Prostate gland (tissue), 2 donors: Measurements from ENCODE around the gene HBA1. TPM values are rescaled to one million over a fixed set of nuclear protein-coding genes. Genes with fewer than 3 reads are reported as not detected.
"Not testable (repeated sequence)": the region's sequence is repeated elsewhere in the genome, so short reads cannot be mapped to it uniquely, and the experiment has no call there.

ENCODE experiments used
- DNase-seq: peaks from one replicate; pipeline ENCODE4 v3.0.0-alpha.2; 2019; ENCODE audit warnings: low spot score
- H3K27ac ChIP-seq, 2 donors: fragments of 200-600 bp; sonication (generic); 2 replicates each; pipeline ENCODE4 v1.5.1; 2017 to 2019
- H3K27me3 ChIP-seq: fragments of 200-600 bp; sonication (generic); replicated peaks from 2 replicates; pipeline ENCODE4 v1.5.1; 2019; ENCODE audit not compliant: insufficient read depth
- H3K36me3 ChIP-seq, 2 donors: fragments of 200-600 bp; sonication (generic); 1 replicate in 1 of 2; 2 replicates in 1 of 2; pipeline versions ENCODE4 v1.5.1 to v1.8.1; 2017 to 2019
- H3K4me1 ChIP-seq: fragments of 200-600 bp; sonication (generic); replicated peaks from 2 replicates; pipeline ENCODE4 v1.5.1; 2019
- H3K4me3 ChIP-seq, 2 donors: fragments of 200-600 bp; sonication (generic); 2 replicates each; pipeline ENCODE4 v1.5.1; 2017 to 2019
- H3K9me3 ChIP-seq: fragments of 200-600 bp; sonication (generic); 2 replicates; pipeline ENCODE4 v1.5.1; 2017
- POLR2A ChIP-seq: fragments of 450-650 bp; IDR thresholded peaks from one replicate; pipeline ENCODE4 v1.6.1; 2016; ENCODE audit warnings: antibody characterized with exemption, mild to moderate bottlenecking
- POLR2AphosphoS5 ChIP-seq: sonication (generic); formaldehyde crosslinking; IDR thresholded peaks from one replicate; pipeline ENCODE4 v1.6.1; 2017; ENCODE audit warnings: antibody characterized with exemption
- WGBS: methylation state at CpG from one replicate; pipeline ENCODE4 v1.1.5; 2018; 5-methylcytosine and 5-hydroxymethylcytosine counted together
- intact Hi-C: fragments of 100-400 bp; cut with DNase I; formaldehyde crosslinking; loops from one replicate; pipeline ENCODE4 v1.14.2; 2022
- total RNA-seq, 2 donors: library from RNA; depleted of rRNA; stranded (reverse); fragments of >200 nt; gene quantifications; one replicate each; pipeline ENCODE4 v1.1.0, GENCODE V29; 2016
- TF ChIP-seq, protein P1 (sequence below), 4 experiments: fragments of 200-600 bp in 2 of 4; fragments of 450-650 bp in 2 of 4; sonication (generic) in 2 of 4; IDR thresholded peaks; 1 replicate in 3 of 4; 2 replicates in 1 of 4; pipeline ENCODE4 v1.5.1; 2016 to 2019; ENCODE audit warnings: antibody characterized with exemption in 4 of 4, mild to moderate bottlenecking in 2 of 4, moderate library complexity in 2 of 4

The HBA1 gene
- total RNA-seq, 2 donors from 2014 or later, result 43.4 TPM; not detected in 1

DNA sequence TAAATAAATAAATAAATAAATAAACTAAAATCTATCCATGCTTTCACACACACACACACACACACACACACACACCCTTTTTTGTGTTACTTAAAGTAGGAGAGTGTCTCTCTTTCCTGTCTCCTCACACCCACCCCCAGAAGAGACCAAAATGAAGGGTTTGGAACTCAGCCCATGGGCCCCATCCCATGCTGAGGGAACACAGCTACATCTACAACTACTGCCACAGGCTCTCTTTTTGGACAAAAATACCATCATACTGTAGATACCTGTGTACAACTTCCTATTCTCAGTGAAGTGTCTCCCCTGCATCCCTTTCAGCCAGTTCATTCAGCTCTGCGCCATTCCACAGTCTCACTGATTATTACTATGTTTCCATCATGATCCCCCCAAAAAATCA, 5.7 kb upstream of the HBA1 start:
- Histone ChIP-seq H3K36me3 (no peaks in the 10 kb centered on the region), H3K4me1 (peaks cover 7% of the 10 kb centered on the region), H3K4me3 (no peak overlapping the region), H3K27me3 (peaks cover 29% of the 10 kb centered on the region), H3K9me3 (no peaks in the 10 kb centered on the region), H3K27ac (no peak overlapping the region)
- DNase-seq, result no peak
- WGBS, result 89% methylated on average over 1 of the region's 1 CpG
- TF ChIP-seq, protein P1, sequence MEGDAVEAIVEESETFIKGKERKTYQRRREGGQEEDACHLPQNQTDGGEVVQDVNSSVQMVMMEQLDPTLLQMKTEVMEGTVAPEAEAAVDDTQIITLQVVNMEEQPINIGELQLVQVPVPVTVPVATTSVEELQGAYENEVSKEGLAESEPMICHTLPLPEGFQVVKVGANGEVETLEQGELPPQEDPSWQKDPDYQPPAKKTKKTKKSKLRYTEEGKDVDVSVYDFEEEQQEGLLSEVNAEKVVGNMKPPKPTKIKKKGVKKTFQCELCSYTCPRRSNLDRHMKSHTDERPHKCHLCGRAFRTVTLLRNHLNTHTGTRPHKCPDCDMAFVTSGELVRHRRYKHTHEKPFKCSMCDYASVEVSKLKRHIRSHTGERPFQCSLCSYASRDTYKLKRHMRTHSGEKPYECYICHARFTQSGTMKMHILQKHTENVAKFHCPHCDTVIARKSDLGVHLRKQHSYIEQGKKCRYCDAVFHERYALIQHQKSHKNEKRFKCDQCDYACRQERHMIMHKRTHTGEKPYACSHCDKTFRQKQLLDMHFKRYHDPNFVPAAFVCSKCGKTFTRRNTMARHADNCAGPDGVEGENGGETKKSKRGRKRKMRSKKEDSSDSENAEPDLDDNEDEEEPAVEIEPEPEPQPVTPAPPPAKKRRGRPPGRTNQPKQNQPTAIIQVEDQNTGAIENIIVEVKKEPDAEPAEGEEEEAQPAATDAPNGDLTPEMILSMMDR (IDR thresholded peaks at IDR 0.05), result no peak
- no peak for TF ChIP-seq POLR2A
- TF ChIP-seq POLR2AphosphoS5, result no peak
- intact Hi-C loops, result no loop called here

DNA sequence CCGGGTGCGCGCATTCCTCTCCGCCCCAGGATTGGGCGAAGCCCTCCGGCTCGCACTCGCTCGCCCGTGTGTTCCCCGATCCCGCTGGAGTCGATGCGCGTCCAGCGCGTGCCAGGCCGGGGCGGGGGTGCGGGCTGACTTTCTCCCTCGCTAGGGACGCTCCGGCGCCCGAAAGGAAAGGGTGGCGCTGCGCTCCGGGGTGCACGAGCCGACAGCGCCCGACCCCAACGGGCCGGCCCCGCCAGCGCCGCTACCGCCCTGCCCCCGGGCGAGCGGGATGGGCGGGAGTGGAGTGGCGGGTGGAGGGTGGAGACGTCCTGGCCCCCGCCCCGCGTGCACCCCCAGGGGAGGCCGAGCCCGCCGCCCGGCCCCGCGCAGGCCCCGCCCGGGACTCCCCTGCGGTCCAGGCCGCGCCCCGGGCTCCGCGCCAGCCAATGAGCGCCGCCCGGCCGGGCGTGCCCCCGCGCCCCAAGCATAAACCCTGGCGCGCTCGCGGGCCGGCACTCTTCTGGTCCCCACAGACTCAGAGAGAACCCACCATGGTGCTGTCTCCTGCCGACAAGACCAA, 4.0 kb upstream of the HBA1 start, which contains the start of gene HBA2:
TSS of gene HBA2 (plus strand) at position 503 of the 568 bp plus-strand sequence. CDS start at position 540, 37 bp downstream.
- H3K4me1 ChIP-seq, H3K9me3 ChIP-seq, intact Hi-C loops, DNase-seq, H3K36me3 ChIP-seq, H3K4me3 ChIP-seq, H3K27ac ChIP-seq: not testable (repeated sequence)
- H3K27me3 ChIP-seq, result peaks cover 19% of the 10 kb centered on the region
- no CpG with 5 or more reads among the region's 74 CpGs for WGBS

DNA sequence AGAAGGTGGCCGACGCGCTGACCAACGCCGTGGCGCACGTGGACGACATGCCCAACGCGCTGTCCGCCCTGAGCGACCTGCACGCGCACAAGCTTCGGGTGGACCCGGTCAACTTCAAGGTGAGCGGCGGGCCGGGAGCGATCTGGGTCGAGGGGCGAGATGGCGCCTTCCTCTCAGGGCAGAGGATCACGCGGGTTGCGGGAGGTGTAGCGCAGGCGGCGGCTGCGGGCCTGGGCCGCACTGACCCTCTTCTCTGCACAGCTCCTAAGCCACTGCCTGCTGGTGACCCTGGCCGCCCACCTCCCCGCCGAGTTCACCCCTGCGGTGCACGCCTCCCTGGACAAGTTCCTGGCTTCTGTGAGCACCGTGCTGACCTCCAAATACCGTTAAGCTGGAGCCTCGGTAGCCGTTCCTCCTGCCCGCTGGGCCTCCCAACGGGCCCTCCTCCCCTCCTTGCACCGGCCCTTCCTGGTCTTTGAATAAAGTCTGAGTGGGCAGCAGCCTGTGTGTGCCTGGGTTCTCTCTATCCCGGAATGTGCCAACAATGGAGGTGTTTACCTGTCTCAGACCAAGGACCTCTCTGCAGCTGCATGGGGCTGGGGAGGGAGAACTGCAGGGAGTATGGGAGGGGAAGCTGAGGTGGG, 3.1 kb upstream of the HBA1 start:
- not testable (repeated sequence) for DNase-seq
- H3K27me3 ChIP-seq, result peaks cover 20% of the 10 kb centered on the region

DNA sequence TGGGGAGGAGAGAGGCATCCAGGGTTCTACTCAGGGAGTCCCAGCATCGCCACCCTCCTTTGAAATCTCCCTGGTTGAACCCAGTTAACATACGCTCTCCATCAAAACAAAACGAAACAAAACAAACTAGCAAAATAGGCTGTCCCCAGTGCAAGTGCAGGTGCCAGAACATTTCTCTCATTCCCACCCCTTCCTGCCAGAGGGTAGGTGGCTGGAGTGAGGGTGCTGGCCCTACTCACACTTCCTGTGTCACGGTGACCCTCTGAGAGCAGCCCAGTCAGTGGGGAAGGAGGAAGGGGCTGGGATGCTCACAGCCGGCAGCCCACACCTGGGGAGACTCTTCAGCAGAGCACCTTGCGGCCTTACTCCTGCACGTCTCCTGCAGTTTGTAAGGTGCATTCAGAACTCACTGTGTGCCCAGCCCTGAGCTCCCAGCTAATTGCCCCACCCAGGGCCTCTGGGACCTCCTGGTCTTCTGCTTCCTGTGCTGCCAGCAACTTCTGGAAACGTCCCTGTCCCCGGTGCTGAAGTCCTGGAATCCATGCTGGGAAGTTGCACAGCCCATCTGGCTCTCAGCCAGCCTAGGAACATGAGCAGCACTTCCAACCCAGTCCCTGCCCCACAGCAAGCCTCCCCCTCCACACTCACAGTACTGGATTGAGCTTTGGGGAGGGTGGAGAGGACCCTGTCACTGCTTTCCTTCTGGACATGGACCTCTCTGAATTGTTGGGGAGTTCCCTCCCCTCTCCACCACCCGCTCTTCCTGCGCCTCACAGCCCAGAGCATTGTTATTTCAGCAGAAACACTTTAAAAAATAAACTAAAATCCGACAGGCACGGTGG, 2.3 kb upstream of the HBA1 start:
- H3K27me3 ChIP-seq, result peaks cover 15% of the 10 kb centered on the region
- intact Hi-C loops, H3K4me3 ChIP-seq, H3K4me1 ChIP-seq, H3K36me3 ChIP-seq, H3K9me3 ChIP-seq, H3K27ac ChIP-seq, DNase-seq: not testable (repeated sequence)
- WGBS, result 9% methylated on average over 6 of the region's 13 CpGs

More for the DNA sequence above, 3.1 kb upstream of the HBA1 start:
- H3K9me3 ChIP-seq, H3K4me1 ChIP-seq, intact Hi-C loops, H3K4me3 ChIP-seq, H3K27ac ChIP-seq, H3K36me3 ChIP-seq: not testable (repeated sequence)
- WGBS, result 3% methylated on average over 12 of the region's 44 CpGs

DNA sequence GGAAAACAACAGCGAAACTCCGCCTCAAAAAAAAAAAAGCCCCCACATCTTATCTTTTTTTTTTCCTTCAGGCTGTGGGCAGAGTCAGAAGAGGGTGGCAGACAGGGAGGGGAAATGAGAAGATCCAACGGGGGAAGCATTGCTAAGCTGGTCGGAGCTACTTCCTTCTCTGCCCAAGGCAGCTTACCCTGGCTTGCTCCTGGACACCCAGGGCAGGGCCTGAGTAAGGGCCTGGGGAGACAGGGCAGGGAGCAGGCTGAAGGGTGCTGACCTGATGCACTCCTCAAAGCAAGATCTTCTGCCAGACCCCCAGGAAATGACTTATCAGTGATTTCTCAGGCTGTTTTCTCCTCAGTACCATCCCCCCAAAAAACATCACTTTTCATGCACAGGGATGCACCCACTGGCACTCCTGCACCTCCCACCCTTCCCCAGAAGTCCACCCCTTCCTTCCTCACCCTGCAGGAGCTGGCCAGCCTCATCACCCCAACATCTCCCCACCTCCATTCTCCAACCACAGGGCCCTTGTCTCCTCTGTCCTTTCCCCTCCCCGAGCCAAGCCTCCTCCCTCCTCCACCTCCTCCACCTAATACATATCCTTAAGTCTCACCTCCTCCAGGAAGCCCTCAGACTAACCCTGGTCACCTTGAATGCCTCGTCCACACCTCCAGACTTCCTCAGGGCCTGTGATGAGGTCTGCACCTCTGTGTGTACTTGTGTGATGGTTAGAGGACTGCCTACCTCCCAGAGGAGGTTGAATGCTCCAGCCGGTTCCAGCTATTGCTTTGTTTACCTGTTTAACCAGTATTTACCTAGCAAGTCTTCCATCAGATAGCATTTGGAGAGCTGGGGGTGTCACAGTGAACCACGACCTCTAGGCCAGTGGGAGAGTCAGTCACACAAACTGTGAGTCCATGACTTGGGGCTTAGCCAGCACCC, 1.2 kb upstream of the HBA1 start:
- H3K4me1 ChIP-seq, result peaks cover 2% of the 10 kb centered on the region
- 29% methylated on average over 8 of the region's 8 CpGs for WGBS
- intact Hi-C loops, result loop anchor here (5.0 kb wide), 1 partner anchor 68 kb away; no protein-coding TSS in a partner anchor
- no peak overlapping the region for H3K27ac ChIP-seq
- TF ChIP-seq POLR2A (no peak), POLR2AphosphoS5 (no peak)
- TF ChIP-seq, protein P1 (IDR thresholded peaks at IDR 0.05), result no peak
- H3K27me3 ChIP-seq, result peaks cover 15% of the 10 kb centered on the region
- no peak overlapping the region for H3K4me3 ChIP-seq
- no peaks in the 10 kb centered on the region for H3K36me3 ChIP-seq
- DNase-seq, result no peak
- no peaks in the 10 kb centered on the region for H3K9me3 ChIP-seq

DNA sequence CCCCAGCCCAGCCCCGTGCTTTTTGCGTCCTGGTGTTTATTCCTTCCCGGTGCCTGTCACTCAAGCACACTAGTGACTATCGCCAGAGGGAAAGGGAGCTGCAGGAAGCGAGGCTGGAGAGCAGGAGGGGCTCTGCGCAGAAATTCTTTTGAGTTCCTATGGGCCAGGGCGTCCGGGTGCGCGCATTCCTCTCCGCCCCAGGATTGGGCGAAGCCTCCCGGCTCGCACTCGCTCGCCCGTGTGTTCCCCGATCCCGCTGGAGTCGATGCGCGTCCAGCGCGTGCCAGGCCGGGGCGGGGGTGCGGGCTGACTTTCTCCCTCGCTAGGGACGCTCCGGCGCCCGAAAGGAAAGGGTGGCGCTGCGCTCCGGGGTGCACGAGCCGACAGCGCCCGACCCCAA, 474 bp upstream of the HBA1 start:
- 0% methylated on average over 12 of the region's 39 CpGs for WGBS
- H3K4me3 ChIP-seq, H3K27ac ChIP-seq, DNase-seq, H3K4me1 ChIP-seq, H3K36me3 ChIP-seq, H3K9me3 ChIP-seq: not testable (repeated sequence)
- intact Hi-C loops, result loop anchor here (5.0 kb wide), 1 partner anchor 69 kb away; no protein-coding TSS in a partner anchor
- peaks cover 15% of the 10 kb centered on the region for H3K27me3 ChIP-seq
